ENCODE data around the gene KIF17. TPM values are rescaled to one million over a fixed set of nuclear protein-coding genes. Genes with fewer than 3 reads are reported as not detected.

KIF17 gene
- total and polyA plus RNA-seq, 2 of the 4 experiments (the other 2 are of a cell fraction), result 4.5 to 5.7 TPM

DNA sequence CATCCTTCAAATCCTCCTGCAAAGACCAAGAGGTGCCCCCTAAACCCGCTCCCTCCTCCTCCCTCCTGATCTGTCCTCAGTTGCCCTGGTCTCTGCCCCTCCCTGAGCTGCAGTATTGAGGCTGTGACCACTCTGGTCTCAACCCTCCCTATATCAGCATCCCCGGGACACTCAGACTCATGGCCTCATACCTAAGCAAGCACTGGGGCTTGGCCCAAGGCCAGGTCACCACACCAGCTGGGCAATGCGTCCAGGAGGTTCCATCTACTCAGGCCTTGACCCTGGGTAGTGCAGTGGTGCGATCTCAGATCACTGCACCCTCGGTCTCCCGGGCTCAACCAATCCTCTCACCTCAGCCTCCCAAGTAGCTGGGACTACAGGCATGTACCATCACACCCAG lies 9.8 kb downstream of the KIF17 start:
- ChIA-PET CTCF (no interaction called here), POLR2A (ENCODE audit: unreplicated experiment) (no interaction called here)
- WGBS, 2 experiments (ENCODE audit: extremely low coverage in 2 of 2, insufficient read length in 1 of 2), result no CpG with 5 or more reads among the region's 6 CpGs

More for the DNA sequence above, 9.8 kb downstream of the KIF17 start:
- no peak overlapping the region for H2BK5ac ChIP-seq (ENCODE audit: low read depth, low read length, poor library complexity, severe bottlenecking)
- no peak overlapping the region for H3K23ac ChIP-seq (ENCODE audit: low read depth, low read length)
- no peaks in the 10 kb centered on the region; the same call in 1 of the 2 replicates for H4K20me1 ChIP-seq (ENCODE audit: insufficient read depth, low read length)
- no peak overlapping the region for H3K4me3 ChIP-seq (ENCODE audit: insufficient read depth, low read depth, low read length)
- H4K91ac ChIP-seq (ENCODE audit: insufficient read depth, low read depth, low read length), result no peak overlapping the region
- no peak overlapping the region for H4K8ac ChIP-seq (ENCODE audit: low read depth in 2 of 2, low read length in 2 of 2)
- no peak overlapping the region for H3K56ac ChIP-seq (ENCODE audit: extremely low read depth, insufficient read depth, low read length)
- intact Hi-C loops (cut with micrococcal nuclease) (no loop called here), in situ Hi-C loops (cut with MboI; ENCODE audit: low sequenced_read_pairs) (no loop called here), dilution Hi-C loops (cut with HindIII; ENCODE audit: low sequenced_read_pairs, unreplicated experiment) (no loop called here)
- DNase-seq, result no peak
- no peaks in the 10 kb centered on the region for H3K79me1 ChIP-seq (ENCODE audit: low read depth in 1 of 2, low read length in 2 of 2)
- no peaks in the 10 kb centered on the region for H3K9me3 ChIP-seq (ENCODE audit: control insufficient read depth, insufficient read depth, low read length)
- no peak overlapping the region for H2BK15ac ChIP-seq (ENCODE audit: low read depth, low read length)
- no peak overlapping the region for H3K14ac ChIP-seq (replicated peaks; ENCODE audit: low read depth, low read length)
- H3K9me1 ChIP-seq (ENCODE audit: insufficient read depth, low read length), result no peaks in the 10 kb centered on the region
- no TSS peak for BruUV-seq (replicated peaks)
- H2BK20ac ChIP-seq (ENCODE audit: low read depth, low read length), result no peak overlapping the region
- H2AFZ ChIP-seq (replicated peaks; ENCODE audit: low read length, poor library complexity), result peak overlapping the region; percentile 60
- TF ChIP-seq, protein P1, sequence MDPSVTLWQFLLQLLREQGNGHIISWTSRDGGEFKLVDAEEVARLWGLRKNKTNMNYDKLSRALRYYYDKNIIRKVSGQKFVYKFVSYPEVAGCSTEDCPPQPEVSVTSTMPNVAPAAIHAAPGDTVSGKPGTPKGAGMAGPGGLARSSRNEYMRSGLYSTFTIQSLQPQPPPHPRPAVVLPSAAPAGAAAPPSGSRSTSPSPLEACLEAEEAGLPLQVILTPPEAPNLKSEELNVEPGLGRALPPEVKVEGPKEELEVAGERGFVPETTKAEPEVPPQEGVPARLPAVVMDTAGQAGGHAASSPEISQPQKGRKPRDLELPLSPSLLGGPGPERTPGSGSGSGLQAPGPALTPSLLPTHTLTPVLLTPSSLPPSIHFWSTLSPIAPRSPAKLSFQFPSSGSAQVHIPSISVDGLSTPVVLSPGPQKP (IDR thresholded peaks at IDR 0.05; ENCODE audit: borderline replicate concordance, low read depth, low read length), result no peak
- no peak for TF ChIP-seq BHLHE40 (IDR thresholded peaks at IDR 0.05; ENCODE audit: low read depth, low read length)
- TF ChIP-seq NFE2L2 (IDR thresholded peaks at IDR 0.05; ENCODE audit: low read depth, low read length), result no peak
- TF ChIP-seq CHD1 (IDR thresholded peaks at IDR 0.05; ENCODE audit: low read depth, low read length), result no peak
- no peak for TF ChIP-seq MXI1 (IDR thresholded peaks at IDR 0.05; ENCODE audit: borderline replicate concordance, low read depth, low read length)
- TF ChIP-seq RFX5 (IDR thresholded peaks at IDR 0.05; ENCODE audit: low read depth, low read length), result no peak
- no peak for TF ChIP-seq MAZ (IDR thresholded peaks at IDR 0.05; ENCODE audit: borderline replicate concordance, low read depth, low read length)
- no peak for TF ChIP-seq POLR2A (IDR thresholded peaks at IDR 0.05; ENCODE audit: low read depth, low read length)
- no peak overlapping the region for H2AK5ac ChIP-seq (ENCODE audit: low read depth, low read length)
- no peak overlapping the region for H3K4ac ChIP-seq (ENCODE audit: low read depth, low read length)
- no peak overlapping the region for H3K18ac ChIP-seq (ENCODE audit: low read depth, low read length)
- H3K9ac ChIP-seq (ENCODE audit: low read depth, low read length), result no peak overlapping the region
- no peak overlapping the region for H4K5ac ChIP-seq (ENCODE audit: low read depth, low read length)
- H3K4me1 ChIP-seq (ENCODE audit: control insufficient read depth, insufficient read depth, low read length), result no peaks in the 10 kb centered on the region
- no peaks in the 10 kb centered on the region for H3K27me3 ChIP-seq (ENCODE audit: control insufficient read depth, insufficient read depth, low read length)
- no peak for ATAC-seq (ENCODE audit: low read depth)
- H3K36me3 ChIP-seq (ENCODE audit: control insufficient read depth, insufficient read depth, low read length), result no peaks in the 10 kb centered on the region
- H2AK9ac ChIP-seq (replicated peaks; ENCODE audit: low read depth, low read length, poor library complexity), result no peak overlapping the region
- no peak overlapping the region for H3K4me2 ChIP-seq (ENCODE audit: low read depth, low read length)
- H3K27ac ChIP-seq (ENCODE audit: insufficient read depth, low read length), result no peak overlapping the region
- H2BK120ac ChIP-seq (ENCODE audit: low read depth, low read length), result no peak overlapping the region

Data from IMR-90 (cell line).